Esophagus muscularis mucosa (tissue), 3 donors: ENCODE measurements around the gene EPHA6.

Experiments used
- POLR2AphosphoS5 ChIP-seq, 2 donors: sonication (generic); formaldehyde crosslinking; IDR thresholded peaks; one replicate each; pipeline ENCODE4 v1.6.1; 2017; ENCODE audit warnings: antibody characterized with exemption in 2 of 2
- TF ChIP-seq, protein P1 (sequence below), 3 experiments: fragments of 200-600 bp in 2 of 3; fragments of 450-650 bp in 1 of 3; sonication (generic) in 2 of 3; IDR thresholded peaks; one replicate each; pipeline ENCODE4 v1.5.1; 2017 to 2019; ENCODE audit warnings: antibody characterized with exemption in 3 of 3, mild to moderate bottlenecking in 2 of 3, moderate library complexity in 1 of 3

DNA sequence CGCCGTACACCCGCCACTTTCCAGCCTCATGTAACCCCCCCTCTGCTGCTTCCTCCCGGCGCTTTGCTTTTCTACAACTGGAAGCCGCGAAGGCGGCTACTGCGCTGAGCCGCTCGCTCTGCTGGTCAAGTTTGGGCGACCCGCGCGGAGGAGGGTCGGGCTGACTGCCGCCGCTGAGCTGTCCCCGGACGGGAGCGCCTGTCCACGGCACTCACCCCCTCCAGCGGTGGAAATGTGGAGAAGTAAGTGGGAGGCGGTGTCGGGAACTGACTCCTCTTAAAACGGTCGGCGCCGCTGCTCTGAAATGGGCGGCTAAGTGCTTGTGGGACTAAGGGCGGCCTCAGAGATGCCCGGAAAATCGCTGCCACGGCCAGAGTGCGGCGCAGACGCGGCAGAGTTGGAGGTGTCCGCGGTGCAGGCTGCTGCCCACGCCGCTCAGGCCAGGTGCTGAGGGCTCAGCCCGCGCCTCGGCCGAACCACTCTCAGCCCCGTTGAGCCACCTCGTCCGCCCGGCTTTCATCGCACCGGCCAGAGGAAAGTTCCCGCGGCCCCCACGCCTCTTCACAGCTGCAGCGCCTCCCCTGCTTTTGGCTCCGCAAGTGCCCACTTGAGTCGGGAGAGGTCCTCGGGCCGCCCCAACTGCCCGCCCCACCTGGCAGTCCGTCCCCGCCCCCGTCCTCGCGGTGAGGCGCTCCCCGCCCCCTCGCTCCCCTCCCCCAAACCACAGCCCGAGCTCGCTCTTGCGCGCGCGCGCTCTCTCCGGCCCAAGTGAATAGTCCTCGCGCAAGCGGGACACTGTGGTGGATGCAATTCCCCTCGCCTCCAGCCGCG lies at the start of gene EPHA6:
- TF ChIP-seq POLR2AphosphoS5 (IDR thresholded peaks at IDR 0.05), result peak in 1 of 2 donors; percentile 4
- TF ChIP-seq, protein P1, sequence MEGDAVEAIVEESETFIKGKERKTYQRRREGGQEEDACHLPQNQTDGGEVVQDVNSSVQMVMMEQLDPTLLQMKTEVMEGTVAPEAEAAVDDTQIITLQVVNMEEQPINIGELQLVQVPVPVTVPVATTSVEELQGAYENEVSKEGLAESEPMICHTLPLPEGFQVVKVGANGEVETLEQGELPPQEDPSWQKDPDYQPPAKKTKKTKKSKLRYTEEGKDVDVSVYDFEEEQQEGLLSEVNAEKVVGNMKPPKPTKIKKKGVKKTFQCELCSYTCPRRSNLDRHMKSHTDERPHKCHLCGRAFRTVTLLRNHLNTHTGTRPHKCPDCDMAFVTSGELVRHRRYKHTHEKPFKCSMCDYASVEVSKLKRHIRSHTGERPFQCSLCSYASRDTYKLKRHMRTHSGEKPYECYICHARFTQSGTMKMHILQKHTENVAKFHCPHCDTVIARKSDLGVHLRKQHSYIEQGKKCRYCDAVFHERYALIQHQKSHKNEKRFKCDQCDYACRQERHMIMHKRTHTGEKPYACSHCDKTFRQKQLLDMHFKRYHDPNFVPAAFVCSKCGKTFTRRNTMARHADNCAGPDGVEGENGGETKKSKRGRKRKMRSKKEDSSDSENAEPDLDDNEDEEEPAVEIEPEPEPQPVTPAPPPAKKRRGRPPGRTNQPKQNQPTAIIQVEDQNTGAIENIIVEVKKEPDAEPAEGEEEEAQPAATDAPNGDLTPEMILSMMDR (IDR thresholded peaks at IDR 0.05), result peak in 1 of 3 experiments; percentile 17
